GM21717 (cell line): ENCODE data around the gene ZCCHC2.

Source experiments
- ATAC-seq: cut with Tn5 transposase; IDR thresholded peaks from one replicate; pipeline ENCODE4 v1.9.1; 2021; ENCODE audit warnings: mild to moderate bottlenecking, moderate library complexity; ENCODE audit not compliant: unreplicated experiment

ZCCHC2 gene

DNA sequence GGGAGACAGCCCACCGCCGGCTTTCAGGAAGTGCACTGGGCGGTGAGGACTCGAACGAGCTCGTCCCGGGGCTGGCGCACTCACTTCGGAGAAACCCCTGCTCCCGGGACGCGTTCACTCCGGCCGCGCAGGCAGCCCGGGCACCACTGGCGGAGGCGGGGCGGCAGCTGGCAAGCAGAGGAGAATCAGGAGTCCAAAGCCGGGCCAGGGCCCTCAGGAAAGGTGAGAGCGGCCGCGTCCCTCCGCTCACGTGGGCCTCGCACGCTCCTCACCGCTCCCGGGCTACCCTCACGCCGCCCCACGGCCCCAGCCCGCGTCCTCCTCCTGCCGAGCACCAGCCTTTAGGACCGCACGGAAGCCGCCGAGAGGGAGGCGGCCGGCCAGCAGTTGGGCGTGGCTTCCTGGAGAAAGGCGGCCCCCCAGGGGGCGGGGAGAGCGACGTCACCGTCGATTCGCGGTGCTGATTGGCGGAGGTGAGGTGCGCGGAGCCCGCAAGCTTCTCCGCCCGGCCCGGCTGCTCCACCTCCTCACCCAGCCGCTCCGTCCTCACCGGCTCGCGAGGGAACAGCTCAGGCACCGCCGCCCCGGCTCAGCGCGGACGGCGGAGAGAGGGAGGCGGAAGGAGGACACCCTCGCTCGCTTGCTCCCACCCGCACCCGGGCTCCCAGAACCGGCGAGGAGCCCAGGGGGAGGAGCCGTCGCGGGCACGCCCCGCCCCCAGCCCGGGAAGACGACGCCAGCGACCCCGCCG lies at the start of gene ZCCHC2:
ZCCHC2 (plus strand) TSS at position 522 of the 751 bp plus-strand sequence. CDS start 400 bp downstream, outside the sequence.
- peak; percentile 64 for ATAC-seq

DNA sequence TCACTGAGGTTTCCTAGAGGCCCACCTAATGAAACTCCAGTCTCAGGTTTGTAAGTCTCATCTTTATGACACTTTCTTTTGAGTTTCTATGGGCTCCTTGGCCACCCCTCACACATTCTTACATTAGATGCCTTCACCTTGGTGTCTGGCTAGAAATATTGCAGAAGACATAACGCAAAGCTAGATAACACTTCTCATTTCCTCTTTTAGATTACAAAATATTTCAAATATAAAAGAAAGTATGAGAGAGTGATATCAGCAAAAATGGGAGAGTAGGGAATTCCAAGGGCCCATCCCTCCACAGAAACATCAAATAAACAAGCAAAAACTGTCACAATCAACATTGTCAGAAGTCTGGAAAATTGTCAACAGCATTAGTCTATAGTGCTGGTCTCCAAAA lies 43.3 kb upstream of the ZCCHC2 start:
- ATAC-seq = no peak

DNA sequence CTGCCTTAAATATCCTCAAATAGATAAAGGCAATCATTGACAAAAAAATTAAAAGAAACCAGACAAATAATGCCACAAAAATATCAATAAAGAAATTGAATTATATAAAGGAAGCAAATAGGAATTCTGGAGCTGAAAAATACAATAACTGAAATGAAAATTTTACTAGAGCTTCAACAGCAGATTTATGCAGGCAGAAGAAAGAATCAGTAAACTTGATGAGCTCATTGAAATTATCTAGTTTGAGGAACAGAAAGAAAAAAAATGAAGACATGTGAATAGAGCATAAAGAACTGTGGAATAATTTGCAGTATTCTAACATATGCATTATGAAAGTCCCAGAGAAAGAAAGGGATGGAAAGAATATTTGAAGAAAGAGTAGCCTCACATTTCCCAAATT lies 41.9 kb upstream of the ZCCHC2 start:
- no peak for ATAC-seq

DNA sequence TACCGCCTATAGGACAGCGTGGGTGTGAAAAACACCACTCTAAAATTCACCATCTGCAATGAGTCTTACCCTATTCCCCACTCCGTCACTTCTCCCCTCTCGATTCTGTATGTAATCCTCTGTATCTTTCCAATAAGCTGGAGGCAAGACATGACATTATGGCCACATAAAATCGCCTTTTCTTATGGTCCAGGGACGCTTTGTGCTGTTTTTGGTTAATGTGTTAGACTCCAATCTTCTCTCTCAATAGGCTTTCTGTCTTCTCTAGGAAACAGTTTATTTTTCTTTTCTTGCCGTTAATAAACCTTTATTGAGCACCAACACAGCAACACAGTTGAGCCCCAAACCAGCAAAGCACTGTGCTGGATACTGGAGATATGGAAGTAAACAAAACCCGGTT lies 37.9 kb upstream of the ZCCHC2 start:
- ATAC-seq = no peak

DNA sequence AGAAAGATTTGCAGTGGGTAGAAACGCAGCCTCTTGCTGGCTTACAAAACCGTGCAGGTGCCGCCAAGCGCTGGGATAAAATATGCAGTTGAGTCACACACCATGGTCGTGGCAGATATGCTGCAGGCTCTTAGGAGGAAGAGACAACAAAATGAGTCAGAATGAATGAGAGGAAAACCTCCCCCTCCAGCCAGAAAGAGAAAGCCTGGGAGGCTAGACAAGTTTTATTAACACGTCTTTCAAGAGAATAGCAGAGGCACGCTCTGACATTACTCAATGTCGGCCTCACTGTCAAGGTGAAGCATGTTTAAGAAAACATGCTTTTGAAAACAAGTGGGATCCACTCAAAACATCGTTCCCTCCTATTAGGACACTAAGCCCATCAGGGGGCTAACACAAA lies 37.1 kb upstream of the ZCCHC2 start:
- ATAC-seq = no peak

DNA sequence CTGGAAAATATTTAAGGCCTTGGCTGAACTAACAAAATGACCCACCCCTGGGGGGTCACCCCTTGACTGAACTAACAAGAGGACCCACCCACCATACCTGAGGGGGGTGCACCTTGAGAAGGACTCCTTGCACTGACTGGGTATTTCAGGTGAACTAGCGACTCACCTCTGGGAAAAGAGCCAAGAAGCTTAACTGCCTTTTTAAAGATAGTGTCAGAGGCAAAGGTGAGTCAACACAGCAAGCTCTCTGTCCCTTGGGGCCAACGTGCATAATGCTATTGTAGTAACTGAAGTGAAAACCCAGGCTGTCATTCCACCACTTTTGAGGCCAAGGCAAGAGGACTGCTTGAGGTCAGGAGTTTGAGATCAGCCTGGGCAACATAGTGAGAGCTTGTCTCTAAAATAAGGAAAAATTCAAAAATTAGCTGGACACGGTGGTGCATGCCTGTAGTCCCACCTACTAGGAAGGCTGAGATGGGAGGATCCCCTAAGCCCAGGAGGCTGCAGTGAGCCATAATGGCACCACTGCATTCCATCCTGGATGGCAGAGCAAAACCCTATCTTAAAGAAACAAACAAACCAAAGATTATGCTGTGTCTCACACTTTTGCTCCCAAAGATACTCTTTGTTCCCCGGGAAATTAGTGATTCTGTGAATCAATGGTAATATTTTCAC lies 36.4 kb upstream of the ZCCHC2 start:
- ATAC-seq = no peak

DNA sequence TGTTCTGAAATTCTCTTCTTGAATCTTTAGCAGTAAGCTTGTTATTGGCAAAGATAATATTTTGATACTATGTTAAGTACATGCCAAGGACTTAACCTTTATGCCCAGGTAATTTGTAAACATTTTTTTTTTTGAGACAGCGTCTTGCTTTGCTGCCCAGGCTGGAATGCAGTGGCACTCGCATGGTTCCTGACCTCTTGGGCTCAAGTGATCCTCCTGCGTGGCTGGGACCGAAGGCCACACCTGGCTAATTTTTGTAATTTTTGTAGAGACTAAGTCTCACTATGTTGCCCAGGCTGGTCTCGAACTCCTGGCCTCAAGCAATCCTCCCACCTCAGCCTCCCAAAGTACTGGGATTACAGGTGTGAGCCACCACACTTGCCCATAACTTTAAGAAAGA lies 35.7 kb upstream of the ZCCHC2 start:
- ATAC-seq = no peak

DNA sequence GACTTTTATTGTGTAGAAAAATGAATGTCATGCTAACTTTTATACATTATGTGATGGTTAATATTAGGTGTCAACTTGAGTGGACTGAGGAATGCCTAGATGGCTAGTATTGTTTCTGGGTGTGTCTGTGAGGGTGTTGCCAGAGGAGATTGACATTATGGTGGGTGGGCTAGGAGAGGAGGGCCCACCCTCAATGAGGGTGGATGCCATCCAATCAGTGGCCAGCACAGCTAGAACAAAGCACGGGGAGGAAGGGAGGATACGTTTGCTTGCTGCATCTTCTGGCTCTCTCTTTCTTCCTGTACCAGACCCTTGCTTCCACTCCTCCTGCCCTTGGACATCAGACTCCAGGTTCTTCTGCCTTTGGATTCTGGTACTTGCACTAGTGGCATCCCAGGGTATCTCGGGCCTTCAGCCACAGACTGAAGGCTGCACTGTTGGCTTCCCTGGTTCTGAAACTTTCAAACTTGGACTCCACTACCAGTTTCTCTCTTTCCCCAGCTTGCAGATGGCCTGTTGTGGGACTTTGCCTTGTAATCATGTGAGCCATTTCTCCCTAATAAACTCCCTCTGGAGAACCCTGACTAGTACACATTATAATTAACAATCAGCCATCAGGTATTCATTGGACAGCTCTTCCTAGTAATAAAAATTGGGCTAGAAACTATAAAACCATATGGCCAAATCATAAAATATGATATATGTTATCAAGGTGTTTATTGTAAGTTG lies 31.7 kb upstream of the ZCCHC2 start:
- no peak for ATAC-seq

DNA sequence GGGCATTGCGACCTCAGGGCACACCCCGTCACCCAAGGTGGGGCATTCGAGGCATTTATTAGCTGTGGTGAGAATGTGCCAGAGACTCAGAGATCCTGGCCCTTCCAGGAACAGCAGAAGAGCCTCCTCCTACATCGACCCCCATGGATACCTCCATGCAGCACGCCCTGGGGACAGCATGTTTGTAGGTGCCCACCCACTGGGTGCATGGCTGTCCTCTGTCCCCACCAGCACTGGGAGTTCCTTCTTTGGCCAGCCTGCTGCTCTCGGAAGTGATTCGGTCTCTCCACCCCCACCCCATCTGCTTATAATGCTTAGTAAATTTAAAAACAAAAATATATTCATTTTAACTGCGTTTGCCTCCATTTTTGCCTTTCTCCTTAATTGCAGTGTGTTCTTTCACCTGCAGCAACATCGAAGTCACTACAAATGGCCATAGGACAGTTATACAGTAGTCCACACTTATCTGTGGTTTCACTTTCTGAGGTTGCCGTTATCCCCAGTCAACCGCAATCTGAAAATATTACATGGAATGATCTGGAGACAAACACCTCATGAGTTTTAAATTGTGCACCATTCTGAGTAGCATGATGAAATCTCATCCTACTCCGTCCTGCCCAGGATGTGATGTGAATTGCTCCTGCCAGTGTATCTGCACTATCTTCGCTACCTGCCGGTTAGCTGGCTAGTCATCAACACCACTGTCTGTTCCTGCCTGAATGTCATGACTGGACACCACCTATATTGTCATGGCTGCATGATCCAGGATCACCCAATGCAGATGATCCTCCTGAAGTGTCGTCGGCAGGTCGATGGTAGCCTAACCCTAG lies 29.6 kb upstream of the ZCCHC2 start:
- ATAC-seq = no peak

DNA sequence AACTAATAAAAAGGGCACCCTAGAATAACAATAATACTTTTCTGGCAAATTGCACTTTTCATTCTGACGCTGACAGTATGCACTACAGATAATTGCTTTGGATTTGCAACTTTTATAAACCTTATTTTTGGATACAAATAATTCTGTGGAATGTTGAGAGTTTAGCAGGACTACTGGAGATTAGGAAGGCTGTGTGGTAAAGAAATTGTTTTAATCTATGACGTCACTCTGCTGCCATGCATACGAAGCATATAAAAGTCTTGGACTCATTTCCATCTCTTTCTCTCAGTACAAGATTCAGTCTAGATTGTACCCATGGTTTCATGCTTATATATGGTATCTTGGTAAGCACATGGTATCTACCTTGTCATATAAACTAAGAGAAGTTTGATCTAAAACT lies 28.1 kb upstream of the ZCCHC2 start:
- ATAC-seq = no peak

DNA sequence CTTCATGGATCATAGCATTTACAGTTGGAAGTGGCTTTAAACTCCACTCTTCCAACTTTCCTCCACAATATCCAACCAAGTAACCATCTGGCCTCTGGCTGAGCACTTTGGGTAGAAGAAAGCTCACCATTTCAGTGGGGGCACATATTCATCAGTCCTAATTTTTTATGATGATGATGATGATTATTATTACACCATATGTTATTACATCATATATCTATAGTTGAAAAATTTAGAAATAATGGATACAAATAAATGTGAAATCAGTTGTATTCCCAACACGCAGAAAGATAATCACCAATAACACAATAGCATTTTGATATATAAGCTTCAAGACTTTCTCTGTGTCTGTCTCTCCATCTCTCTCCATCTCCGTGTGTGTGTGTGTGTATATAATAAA lies 26.6 kb upstream of the ZCCHC2 start:
- ATAC-seq = no peak

DNA sequence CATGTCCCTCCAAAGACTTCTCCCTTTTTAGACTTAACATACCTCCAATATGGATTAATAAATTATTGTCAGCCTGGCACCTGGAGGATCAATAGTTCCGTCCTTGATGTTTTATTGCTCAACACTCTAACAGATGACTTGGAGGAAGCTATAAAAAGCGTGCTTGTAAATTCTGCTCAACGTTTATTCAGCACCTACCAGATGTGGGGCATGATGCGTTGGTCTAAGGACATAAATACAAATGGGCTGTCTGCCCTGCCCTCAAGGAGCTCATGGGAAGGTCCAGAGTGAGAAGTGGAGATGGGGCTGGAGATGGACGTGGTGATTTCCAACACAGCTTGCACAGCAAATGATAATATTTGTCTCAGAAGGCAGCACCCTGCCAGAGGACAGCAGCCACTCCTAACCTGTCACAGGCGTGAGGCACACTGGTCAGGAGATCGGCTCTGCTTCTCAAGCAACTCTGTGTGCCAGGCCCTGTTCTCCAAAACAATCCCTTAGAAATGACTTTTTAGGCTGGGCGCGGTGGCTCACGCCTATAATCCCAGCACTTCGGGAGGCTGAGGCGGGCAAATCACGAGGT lies 25.5 kb upstream of the ZCCHC2 start:
- ATAC-seq = no peak

DNA sequence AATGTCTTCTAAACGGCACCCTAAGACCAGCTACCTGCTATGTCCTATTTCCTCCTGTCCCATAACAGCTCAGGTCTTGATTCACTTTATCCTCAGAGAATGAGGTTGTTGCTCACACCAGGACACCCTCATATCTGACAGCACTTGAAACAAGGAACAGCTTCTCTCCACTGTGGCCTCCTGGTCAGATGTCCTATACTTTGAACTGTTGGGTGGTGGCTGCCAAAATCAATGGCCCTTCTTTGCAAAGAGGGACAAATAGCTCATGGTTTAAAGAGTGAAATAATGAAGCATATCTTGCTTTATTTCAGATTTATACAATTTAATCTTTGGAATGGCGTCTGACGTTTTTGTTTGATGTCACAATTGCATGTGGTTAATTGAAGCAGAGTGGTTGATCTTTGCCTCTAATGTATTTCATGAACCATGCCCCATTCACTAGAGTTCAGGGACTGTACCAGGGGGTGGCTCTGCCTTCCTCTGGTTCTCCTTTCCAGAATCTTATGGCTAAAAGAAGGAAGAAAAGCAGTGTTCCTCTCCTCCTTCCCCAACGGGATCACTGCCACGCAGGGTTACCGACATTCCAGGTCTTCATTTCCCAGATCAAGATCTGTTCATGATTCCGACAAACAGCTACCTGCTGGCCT lies 24.1 kb upstream of the ZCCHC2 start:
- ATAC-seq = no peak

DNA sequence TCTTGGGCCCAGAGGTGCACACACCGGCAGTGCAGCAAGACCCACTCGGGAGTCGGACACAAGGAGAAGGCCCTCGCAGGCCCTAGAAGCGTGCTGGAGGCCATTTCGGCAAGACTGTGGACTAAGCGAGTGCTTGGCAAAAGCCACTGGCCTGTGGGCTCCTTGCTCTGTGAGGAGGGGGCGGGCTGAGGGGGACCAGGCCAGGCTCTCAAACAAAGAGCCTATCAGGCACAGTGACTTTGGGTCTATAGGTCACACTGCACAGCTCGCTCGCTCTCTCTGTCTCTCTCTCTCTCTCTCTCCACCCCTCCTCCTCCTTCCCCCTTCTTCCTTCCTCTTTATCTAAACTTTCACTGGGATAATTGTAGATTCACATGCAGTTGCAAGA lies 23.6 kb upstream of the ZCCHC2 start:
- ATAC-seq = no peak

DNA sequence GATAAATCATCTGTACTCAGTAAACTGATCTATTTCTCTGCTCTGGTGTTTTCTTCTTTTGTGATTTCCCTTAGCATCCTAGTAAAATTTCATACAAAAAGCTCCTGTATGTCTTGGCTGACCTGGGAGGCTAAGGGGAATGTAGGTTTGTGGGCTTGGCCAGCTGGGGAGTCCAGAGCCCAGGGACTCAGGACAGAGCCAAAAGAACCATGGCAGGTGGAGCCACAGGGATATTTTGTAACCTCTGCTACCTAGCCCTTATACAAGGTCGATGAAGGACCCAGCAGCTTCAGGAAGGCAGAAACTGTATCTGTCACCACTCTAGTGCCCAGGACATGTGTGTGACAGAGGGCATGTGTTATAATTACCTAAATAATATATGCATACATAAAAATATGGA lies 22.7 kb upstream of the ZCCHC2 start:
- no peak for ATAC-seq

DNA sequence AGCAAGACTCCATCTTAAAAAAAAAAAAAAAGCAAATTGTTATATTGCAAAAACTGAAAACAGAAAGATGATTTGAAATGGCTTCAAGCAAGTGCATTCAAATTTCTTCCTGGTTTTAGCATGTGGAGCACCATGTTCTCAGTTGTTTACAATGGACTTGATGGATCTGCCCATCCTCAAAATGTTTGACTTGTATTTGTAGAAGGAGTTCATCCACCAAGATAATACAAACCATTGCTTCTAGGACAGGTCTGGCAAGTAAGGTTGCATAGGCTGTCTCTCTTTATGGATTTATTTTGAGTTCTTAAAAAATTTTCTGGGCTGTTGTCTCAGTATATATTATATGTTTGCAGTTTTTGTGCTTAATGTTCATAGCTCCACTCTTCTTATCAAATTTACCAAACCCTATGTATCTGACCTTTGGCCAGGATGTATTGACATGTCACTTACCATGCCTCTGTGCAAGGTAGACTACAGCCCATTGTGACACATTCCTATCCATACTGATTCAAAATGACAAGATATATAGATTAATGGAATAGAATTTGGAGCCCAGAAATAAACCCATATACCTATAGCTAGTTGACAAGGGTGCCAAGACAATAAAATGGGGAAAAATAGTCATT lies 21.7 kb upstream of the ZCCHC2 start:
- no peak for ATAC-seq

DNA sequence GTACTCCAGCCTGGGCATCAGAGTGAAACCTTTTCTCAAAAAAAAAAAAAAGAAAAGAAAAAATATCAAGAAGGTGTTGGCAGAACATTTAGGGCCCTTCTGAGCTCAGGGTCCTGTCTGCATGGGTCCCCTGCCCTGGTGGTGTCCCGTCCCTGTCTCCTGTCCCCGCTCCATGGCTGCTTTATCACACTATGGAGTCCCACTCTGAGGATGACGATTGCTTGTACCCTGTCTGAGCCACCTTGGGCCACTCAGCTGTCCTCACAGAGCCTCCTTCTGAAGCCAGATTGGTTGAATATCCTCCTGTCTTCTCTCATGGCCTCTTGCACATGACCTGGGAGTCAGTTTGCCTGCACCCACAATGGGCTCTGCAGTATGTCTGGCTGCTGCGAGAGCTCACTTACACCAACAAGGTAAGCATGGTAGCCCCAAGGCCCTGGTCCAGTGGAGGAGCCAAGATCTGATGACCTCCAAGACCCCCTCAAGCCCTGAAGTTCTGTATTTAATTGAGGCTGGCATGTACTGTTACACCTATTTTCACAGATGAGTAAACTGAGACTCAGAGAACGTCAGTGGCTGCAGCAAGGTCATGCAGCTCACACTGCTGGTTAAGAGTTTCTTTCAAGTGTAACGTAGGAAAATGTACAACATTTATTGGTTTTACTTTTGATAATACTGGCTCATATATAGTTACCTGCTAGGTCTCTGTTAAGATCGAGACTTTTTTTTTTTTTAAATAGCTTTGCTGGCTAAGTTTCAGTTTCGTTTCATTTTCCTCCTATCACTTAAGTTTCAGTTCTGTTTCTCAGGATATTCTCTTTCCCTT lies 16.9 kb upstream of the ZCCHC2 start:
- ATAC-seq = peak; percentile 91

DNA sequence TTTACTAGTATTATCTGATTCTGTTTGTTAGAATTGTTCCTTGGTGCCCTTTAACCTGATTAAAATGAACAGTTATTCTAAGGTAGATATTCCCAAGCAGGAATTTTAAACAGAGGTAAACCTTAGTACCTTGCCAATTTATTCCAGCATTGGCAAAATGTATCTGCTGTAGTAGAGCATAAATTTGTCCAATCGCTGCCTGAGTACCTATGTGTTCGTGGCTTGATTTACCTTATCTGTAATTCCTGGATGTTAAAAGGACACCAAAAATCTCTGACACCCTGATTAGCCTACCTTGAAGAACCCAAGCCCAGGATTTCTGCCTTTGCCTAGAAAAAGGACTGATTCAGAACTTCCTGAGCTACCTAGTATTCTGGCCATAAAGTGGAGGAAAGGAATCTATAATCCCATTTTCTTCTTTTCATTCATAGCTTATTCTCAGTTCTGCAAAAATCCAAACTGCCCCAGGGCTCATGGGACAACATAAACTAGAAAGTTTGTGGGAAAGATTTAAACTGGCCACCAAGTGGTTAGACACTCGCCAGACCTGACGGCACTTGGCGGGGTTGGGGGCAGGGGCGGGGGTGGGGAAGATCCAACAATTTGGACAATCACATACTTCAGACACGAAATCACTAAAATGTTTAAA lies 16.2 kb upstream of the ZCCHC2 start:
- peak; percentile 3 for ATAC-seq
